HEK293 (cell line): ENCODE measurements around the gene LEP.

Experiments used
- CTCF ChIA-PET: fragments of 350-600 bp; formaldehyde crosslinking; extraction: SDS; loops from one replicate; lab custom pipeline; 2021; ENCODE audit warnings: antibody characterized with exemption; lab: Yijun Ruan, JAX
- POLR2A ChIA-PET: fragments of 300-600 bp; formaldehyde crosslinking; extraction: SDS; loops from one replicate; lab custom pipeline; 2020; ENCODE audit warnings: antibody characterized with exemption, inconsistent platforms; lab: Yijun Ruan, JAX
- H3K27ac ChIP-seq: fragments of 200-500 bp; sonication (Bioruptor generic); 2 replicates; pipeline ENCODE4 v1.5.1; 2014; ENCODE audit warnings: low read depth, low read length, control low read depth, inconsistent platforms; ENCODE audit errors: extremely low read depth
- H3K36me3 ChIP-seq, 2 experiments: fragments of 200-500 bp in 1 of 2; sonication (Bioruptor generic) in 1 of 2; 1 replicate in 1 of 2; 2 replicates in 1 of 2; pipeline ENCODE4 v1.5.1; 2014 to 2017; ENCODE audit warnings: inconsistent platforms in 2 of 2, low read length in 2 of 2; ENCODE audit not compliant: control insufficient read depth in 2 of 2, insufficient read depth in 1 of 2
- H3K4me1 ChIP-seq: fragments of 200-500 bp; sonication (Bioruptor generic); 2 replicates; pipeline ENCODE4 v1.5.1; 2014; ENCODE audit warnings: mild to moderate bottlenecking, low read length, inconsistent platforms; ENCODE audit not compliant: control insufficient read depth, insufficient read depth
- H3K4me3 ChIP-seq: 2 replicates; pipeline ENCODE4 v1.5.1; 2011; ENCODE audit warnings: low read depth, mild to moderate bottlenecking, control low read depth, low read length, moderate library complexity
- H3K9me3 ChIP-seq: fragments of 200-500 bp; sonication (Bioruptor generic); 2 replicates; pipeline ENCODE4 v1.5.1; 2014; ENCODE audit warnings: low read depth, low read length, inconsistent platforms; ENCODE audit not compliant: control insufficient read depth, insufficient read depth
- GLI2 ChIP-seq: fragments of 450-650 bp; formaldehyde crosslinking; IDR thresholded peaks from 2 replicates; pipeline ENCODE4; 2017; ENCODE audit warnings: missing biosample characterization, missing genetic modification characterization, low read depth, borderline replicate concordance
- GLIS1 ChIP-seq: fragments of 450-650 bp; formaldehyde crosslinking; IDR thresholded peaks from 2 replicates; pipeline ENCODE4 v1.5.1; 2016; ENCODE audit warnings: missing biosample characterization, missing genetic modification characterization
- HOXA7 ChIP-seq: sonication (generic); formaldehyde crosslinking; IDR thresholded peaks from 2 replicates; pipeline ENCODE4 v1.8.1; 2022; ENCODE audit warnings: missing genetic modification reagents, borderline replicate concordance
- OVOL3 ChIP-seq: fragments of 450-650 bp; formaldehyde crosslinking; IDR thresholded peaks from 2 replicates; pipeline ENCODE4 v1.5.1; 2016; ENCODE audit warnings: missing biosample characterization, missing genetic modification characterization
- SCRT1 ChIP-seq: fragments of 450-650 bp; formaldehyde crosslinking; IDR thresholded peaks from 2 replicates; pipeline ENCODE4 v1.5.1; 2016; ENCODE audit warnings: missing biosample characterization, missing genetic modification characterization, borderline replicate concordance
- YY1 ChIP-seq: fragments of 450-650 bp; formaldehyde crosslinking; IDR thresholded peaks from 2 replicates; pipeline ENCODE4 v1.5.1; 2018; ENCODE audit warnings: missing biosample characterization, missing genetic modification characterization
- ZIC2 ChIP-seq: fragments of 450-650 bp; formaldehyde crosslinking; IDR thresholded peaks from 2 replicates; pipeline ENCODE4 v1.5.1; 2016; ENCODE audit warnings: missing biosample characterization, missing genetic modification characterization
- ZNF292 ChIP-seq: fragments of 450-650 bp; formaldehyde crosslinking; IDR thresholded peaks from 2 replicates; pipeline ENCODE4 v1.5.1; 2016; ENCODE audit warnings: low read depth, missing biosample characterization, missing genetic modification characterization, borderline replicate concordance
- ZNF366 ChIP-seq: fragments of 450-650 bp; formaldehyde crosslinking; conservative IDR thresholded peaks from 2 replicates; pipeline ENCODE4 v1.5.1; 2016; ENCODE audit warnings: missing biosample characterization, missing genetic modification characterization
- ZNF48 ChIP-seq: fragments of 450-650 bp; formaldehyde crosslinking; IDR thresholded peaks from 2 replicates; pipeline ENCODE4 v1.5.1; 2016; ENCODE audit warnings: missing biosample characterization, missing genetic modification characterization
- ZNF548 ChIP-seq: fragments of 450-650 bp; formaldehyde crosslinking; IDR thresholded peaks from 2 replicates; pipeline ENCODE4 v1.5.1; 2016; ENCODE audit warnings: missing biosample characterization, missing genetic modification characterization
- ZNF558 ChIP-seq: fragments of 450-650 bp; formaldehyde crosslinking; IDR thresholded peaks from 2 replicates; pipeline ENCODE4 v1.5.1; 2016; ENCODE audit warnings: missing biosample characterization, missing genetic modification characterization
- ZNF658 ChIP-seq: fragments of 450-650 bp; formaldehyde crosslinking; IDR thresholded peaks from 2 replicates; pipeline ENCODE4; 2016; ENCODE audit warnings: missing biosample characterization, missing genetic modification characterization
- ZNF664 ChIP-seq: fragments of 450-650 bp; formaldehyde crosslinking; IDR thresholded peaks from 2 replicates; pipeline ENCODE4 v1.5.1; 2016; ENCODE audit warnings: missing biosample characterization, missing genetic modification characterization
- ZNF768 ChIP-seq: fragments of 450-650 bp; formaldehyde crosslinking; IDR thresholded peaks from 2 replicates; pipeline ENCODE4 v1.5.1; 2018; ENCODE audit warnings: missing biosample characterization, mild to moderate bottlenecking, missing genetic modification characterization
- ZNF843 ChIP-seq: fragments of 450-650 bp; formaldehyde crosslinking; IDR thresholded peaks from 2 replicates; pipeline ENCODE4 v1.5.1; 2016; ENCODE audit warnings: missing biosample characterization, missing genetic modification characterization
- TF ChIP-seq, protein P1 (sequence below): fragments of 450-650 bp; formaldehyde crosslinking; IDR thresholded peaks from 2 replicates; pipeline ENCODE4 v1.5.1; 2016; ENCODE audit warnings: missing biosample characterization, missing genetic modification characterization, borderline replicate concordance
- TF ChIP-seq, protein P2 (sequence below): fragments of 450-650 bp; formaldehyde crosslinking; IDR thresholded peaks from 2 replicates; pipeline ENCODE4 v1.5.1; 2016; ENCODE audit warnings: missing biosample characterization, missing genetic modification characterization
- TF ChIP-seq, protein P3 (sequence below): fragments of 450-650 bp; formaldehyde crosslinking; IDR thresholded peaks from 2 replicates; pipeline ENCODE4 v1.5.1; 2017; ENCODE audit warnings: missing biosample characterization, missing genetic modification characterization
- TF ChIP-seq, protein P4 (sequence below): fragments of 450-650 bp; formaldehyde crosslinking; IDR thresholded peaks from 2 replicates; pipeline ENCODE4 v1.5.1; 2016; ENCODE audit warnings: missing biosample characterization, missing genetic modification characterization
- TF ChIP-seq, protein P5 (sequence below): IDR thresholded peaks from 2 replicates; pipeline ENCODE4 v1.6.1; 2011; ENCODE audit warnings: mild to moderate bottlenecking, low read depth, low read length, borderline replicate concordance

The LEP gene

DNA sequence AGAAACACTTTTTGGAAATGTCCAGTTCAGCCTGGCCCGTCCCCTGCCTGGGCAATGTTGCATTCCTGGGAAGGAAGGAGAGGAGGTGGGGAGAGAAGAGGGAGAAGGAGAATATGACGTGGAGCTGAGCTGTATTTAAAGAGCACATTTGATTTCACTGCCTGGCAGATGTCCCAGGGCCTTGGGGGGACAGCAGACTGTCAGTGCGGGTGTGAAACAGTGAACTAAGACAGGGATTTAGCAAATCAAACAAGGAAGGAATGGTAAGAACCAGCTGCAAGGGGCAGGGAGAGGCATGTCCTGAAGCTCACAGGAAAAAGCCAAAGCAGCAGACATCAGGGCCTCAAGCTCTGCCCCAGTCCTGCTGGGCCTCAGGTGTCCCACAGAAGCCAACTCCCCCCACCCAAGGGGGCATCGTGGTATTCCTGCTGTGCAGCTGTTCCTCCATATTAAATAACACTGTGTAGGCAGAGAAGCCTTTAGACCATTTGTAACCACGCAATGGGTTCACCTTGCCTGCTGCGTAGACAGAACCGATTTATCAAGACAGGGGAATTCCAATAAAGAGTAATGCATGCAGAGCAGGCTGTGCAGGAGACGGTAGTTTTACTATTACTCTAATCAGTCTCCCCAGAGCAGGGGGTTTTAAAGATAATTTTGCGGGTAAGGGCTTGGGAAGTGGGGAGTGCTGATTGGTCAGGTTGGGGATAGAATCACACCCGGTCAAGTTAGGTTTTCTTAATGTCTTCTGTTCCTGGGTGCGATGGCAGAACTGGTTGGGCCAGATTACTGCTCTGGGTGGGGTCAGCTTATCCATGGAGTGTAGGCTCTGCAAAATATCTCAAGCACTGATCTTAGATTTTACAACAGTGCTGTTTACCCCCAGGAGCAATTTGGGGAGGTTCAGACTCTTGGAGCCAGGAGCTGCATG lies 18.3 kb downstream of the LEP start:
- Histone ChIP-seq H3K36me3 (no peaks in the 10 kb centered on the region), H3K9me3 (no peaks in the 10 kb centered on the region), H3K4me3 (no peak overlapping the region), H3K4me1 (no peaks in the 10 kb centered on the region), H3K27ac (no peak overlapping the region)
- TF ChIP-seq, protein P1, sequence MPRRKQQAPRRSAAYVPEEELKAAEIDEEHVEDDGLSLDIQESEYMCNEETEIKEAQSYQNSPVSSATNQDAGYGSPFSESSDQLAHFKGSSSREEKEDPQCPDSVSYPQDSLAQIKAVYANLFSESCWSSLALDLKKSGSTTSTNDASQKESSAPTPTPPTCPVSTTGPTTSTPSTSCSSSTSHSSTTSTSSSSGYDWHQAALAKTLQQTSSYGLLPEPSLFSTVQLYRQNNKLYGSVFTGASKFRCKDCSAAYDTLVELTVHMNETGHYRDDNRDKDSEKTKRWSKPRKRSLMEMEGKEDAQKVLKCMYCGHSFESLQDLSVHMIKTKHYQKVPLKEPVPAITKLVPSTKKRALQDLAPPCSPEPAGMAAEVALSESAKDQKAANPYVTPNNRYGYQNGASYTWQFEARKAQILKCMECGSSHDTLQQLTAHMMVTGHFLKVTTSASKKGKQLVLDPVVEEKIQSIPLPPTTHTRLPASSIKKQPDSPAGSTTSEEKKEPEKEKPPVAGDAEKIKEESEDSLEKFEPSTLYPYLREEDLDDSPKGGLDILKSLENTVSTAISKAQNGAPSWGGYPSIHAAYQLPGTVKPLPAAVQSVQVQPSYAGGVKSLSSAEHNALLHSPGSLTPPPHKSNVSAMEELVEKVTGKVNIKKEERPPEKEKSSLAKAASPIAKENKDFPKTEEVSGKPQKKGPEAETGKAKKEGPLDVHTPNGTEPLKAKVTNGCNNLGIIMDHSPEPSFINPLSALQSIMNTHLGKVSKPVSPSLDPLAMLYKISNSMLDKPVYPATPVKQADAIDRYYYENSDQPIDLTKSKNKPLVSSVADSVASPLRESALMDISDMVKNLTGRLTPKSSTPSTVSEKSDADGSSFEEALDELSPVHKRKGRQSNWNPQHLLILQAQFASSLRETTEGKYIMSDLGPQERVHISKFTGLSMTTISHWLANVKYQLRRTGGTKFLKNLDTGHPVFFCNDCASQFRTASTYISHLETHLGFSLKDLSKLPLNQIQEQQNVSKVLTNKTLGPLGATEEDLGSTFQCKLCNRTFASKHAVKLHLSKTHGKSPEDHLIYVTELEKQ (tag by site-specific recombination), result no peak
- TF ChIP-seq, protein P2, sequence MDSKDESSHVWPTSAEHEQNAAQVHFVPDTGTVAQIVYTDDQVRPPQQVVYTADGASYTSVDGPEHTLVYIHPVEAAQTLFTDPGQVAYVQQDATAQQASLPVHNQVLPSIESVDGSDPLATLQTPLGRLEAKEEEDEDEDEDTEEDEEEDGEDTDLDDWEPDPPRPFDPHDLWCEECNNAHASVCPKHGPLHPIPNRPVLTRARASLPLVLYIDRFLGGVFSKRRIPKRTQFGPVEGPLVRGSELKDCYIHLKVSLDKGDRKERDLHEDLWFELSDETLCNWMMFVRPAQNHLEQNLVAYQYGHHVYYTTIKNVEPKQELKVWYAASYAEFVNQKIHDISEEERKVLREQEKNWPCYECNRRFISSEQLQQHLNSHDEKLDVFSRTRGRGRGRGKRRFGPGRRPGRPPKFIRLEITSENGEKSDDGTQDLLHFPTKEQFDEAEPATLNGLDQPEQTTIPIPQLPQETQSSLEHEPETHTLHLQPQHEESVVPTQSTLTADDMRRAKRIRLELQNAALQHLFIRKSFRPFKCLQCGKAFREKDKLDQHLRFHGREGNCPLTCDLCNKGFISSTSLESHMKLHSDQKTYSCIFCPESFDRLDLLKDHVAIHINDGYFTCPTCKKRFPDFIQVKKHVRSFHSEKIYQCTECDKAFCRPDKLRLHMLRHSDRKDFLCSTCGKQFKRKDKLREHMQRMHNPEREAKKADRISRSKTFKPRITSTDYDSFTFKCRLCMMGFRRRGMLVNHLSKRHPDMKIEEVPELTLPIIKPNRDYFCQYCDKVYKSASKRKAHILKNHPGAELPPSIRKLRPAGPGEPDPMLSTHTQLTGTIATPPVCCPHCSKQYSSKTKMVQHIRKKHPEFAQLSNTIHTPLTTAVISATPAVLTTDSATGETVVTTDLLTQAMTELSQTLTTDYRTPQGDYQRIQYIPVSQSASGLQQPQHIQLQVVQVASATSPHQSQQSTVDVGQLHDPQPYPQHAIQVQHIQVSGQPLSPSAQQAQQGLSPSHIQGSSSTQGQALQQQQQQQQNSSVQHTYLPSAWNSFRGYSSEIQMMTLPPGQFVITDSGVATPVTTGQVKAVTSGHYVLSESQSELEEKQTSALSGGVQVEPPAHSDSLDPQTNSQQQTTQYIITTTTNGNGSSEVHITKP (tag by site-specific recombination), result peak; percentile 57
- TF ChIP-seq ZNF664 (tag by site-specific recombination) (no peak), YY1 (tag by site-specific recombination) (no peak), ZNF292 (tag by site-specific recombination) (no peak), GLI2 (no peak), ZIC2 (tag by site-specific recombination) (peak; percentile 24; the same call in 1 of the 2 replicates), GLIS1 (peak; percentile 15; the same call in 1 of the 2 replicates), HOXA7 (CRISPR knock-in tag) (no peak), SCRT1 (tag by site-specific recombination) (no peak), ZNF768 (tag by site-specific recombination) (no peak)
- TF ChIP-seq, protein P3, sequence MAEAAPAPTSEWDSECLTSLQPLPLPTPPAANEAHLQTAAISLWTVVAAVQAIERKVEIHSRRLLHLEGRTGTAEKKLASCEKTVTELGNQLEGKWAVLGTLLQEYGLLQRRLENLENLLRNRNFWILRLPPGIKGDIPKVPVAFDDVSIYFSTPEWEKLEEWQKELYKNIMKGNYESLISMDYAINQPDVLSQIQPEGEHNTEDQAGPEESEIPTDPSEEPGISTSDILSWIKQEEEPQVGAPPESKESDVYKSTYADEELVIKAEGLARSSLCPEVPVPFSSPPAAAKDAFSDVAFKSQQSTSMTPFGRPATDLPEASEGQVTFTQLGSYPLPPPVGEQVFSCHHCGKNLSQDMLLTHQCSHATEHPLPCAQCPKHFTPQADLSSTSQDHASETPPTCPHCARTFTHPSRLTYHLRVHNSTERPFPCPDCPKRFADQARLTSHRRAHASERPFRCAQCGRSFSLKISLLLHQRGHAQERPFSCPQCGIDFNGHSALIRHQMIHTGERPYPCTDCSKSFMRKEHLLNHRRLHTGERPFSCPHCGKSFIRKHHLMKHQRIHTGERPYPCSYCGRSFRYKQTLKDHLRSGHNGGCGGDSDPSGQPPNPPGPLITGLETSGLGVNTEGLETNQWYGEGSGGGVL (tag by site-specific recombination), result 0 out of 2 replicates have a peak, but pooled peaks have one; percentile 9
- CTCF ChIA-PET, result interaction anchor here (0.5 kb wide), 1 partner anchor 1002 kb away, joined by 4 read pairs; no protein-coding TSS in a partner anchor
- POLR2A ChIA-PET, result no interaction called here

DNA sequence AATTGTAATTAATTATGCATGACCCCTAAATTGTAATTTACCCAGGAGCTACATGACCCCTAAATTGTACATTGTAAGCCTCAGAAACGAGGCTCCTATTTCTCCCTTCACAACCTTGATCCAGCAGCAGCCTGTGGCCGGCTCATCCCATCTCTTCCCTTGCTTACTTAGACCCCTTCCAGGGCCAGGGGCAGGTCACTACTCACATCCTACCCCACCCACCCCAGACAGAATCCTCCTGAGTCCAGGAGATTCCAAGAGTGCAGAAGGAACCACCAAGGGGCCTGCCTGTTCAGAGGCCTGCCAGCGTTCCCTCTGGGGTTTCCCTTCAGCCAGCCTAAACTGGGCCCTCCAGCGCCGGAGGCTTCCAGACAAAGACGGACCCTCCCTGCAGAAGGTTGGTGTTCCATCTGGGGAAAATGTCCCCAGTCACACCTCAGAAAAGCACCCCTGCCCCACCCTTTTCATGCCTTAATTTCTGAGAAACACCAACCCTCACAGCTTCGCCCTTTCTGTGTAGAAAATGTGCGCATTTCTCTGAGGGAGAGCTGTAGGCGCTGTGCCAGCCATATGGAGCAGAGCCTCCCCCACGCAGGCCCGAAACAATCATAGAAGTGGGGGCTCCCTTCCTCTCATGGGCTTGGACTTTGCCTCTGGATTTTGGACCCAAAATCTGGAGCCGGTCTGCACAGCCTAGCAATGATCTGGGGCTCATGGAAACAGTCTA lies 19.2 kb downstream of the LEP start:
- ChIA-PET CTCF (no interaction called here), POLR2A (interaction anchor here (0.7 kb wide), 1 partner anchor 84 kb away, joined by 3 read pairs; no protein-coding TSS in a partner anchor)
- no peaks in the 10 kb centered on the region for H3K4me1 ChIP-seq
- TF ChIP-seq ZNF558 (tag by site-specific recombination) (no peak), ZNF843 (no peak), OVOL3 (tag by site-specific recombination) (no peak), ZNF548 (tag by site-specific recombination) (no peak), ZNF658 (tag by site-specific recombination) (no peak), ZNF48 (no peak), ZNF366 (tag by site-specific recombination) (no peak)
- TF ChIP-seq, protein P4, sequence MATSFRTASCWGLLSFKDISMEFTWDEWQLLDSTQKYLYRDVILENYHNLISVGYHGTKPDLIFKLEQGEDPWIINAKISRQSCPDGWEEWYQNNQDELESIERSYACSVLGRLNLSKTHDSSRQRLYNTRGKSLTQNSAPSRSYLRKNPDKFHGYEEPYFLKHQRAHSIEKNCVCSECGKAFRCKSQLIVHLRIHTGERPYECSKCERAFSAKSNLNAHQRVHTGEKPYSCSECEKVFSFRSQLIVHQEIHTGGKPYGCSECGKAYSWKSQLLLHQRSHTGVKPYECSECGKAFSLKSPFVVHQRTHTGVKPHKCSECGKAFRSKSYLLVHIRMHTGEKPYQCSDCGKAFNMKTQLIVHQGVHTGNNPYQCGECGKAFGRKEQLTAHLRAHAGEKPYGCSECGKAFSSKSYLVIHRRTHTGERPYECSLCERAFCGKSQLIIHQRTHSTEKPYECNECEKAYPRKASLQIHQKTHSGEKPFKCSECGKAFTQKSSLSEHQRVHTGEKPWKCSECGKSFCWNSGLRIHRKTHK (tag by site-specific recombination), result no peak
- TF ChIP-seq, protein P5, sequence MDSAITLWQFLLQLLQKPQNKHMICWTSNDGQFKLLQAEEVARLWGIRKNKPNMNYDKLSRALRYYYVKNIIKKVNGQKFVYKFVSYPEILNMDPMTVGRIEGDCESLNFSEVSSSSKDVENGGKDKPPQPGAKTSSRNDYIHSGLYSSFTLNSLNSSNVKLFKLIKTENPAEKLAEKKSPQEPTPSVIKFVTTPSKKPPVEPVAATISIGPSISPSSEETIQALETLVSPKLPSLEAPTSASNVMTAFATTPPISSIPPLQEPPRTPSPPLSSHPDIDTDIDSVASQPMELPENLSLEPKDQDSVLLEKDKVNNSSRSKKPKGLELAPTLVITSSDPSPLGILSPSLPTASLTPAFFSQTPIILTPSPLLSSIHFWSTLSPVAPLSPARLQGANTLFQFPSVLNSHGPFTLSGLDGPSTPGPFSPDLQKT, result no peak

More for the DNA sequence above, 19.2 kb downstream of the LEP start:
- Histone ChIP-seq H3K4me3 (no peak overlapping the region), H3K9me3 (no peaks in the 10 kb centered on the region), H3K27ac (no peak overlapping the region), H3K36me3 (no peaks in the 10 kb centered on the region)
